Measurements from ENCODE around the gene SLC25A52.
A peak's percentile ranks its signal among the peaks of the same experiment; 100 is the strongest.
"Not testable (repeated sequence)": the region's sequence is repeated elsewhere in the genome, so short reads cannot be mapped to it uniquely, and the experiment has no call there.

The SLC25A52 gene

DNA sequence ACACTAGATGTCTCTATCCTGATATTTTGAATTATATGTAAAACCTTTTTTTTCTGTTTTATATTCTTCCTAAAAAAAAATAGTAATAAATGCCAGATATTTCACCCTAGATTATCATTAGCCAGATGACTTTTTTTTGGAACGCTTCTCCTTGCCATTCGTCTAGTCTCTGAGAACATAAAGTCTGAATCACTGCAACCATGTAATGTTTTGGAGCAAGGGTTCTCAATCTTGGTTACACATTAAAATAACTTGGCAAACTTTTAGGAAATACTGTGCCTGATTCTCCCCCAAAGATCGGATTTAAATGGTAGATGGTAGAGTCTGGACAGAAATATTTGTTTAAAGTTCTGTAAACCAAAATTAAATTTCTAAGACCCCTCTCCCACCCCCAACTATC, 21.0 kb downstream of the SLC25A52 start:
- DNase-seq = no peak

DNA sequence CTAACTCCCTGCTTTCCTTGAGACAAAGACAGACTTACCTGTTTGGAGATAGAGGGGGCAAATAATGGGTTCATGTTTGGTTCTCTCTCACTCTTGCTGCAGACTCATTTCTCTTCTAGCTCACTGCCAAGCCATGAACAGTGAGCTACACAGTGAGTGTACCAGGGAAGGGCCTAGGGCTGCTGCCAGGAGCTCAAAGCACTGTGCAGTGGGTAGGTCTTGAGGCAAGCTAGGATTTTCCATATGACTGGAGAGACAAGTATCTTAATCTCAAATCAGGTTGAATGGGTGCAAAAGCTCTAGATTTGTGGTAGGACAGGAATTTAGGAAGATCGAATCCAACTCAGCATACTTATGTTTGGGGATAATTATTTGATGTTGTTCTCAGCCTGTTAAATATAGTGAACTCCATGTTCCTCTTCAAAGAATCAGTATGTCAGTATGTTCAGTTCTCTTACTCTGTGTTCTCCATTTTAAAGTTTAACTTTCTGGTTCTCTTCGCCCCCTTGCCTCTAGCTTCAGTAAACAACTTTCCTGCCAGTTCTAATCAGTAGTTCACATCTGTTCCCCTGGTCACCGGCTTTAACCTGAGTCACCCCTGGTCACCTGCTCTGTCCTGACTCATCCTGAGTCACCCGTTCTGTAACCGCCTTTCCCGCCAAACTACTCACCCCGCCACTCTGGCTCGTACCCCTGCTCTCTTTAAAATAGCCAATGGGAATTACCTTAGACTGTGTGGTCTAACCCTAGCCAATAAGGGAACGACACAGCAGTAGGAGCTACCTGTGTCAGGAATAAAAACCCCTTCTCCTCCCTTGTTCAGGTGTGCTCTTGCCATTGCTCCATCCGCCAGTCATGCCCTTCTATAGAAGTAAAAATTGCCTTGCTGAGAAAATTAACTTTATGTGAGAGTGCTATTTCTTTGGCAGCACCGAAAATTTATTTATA, 21.9 kb downstream of the SLC25A52 start:
- DNase-seq = no peak

DNA sequence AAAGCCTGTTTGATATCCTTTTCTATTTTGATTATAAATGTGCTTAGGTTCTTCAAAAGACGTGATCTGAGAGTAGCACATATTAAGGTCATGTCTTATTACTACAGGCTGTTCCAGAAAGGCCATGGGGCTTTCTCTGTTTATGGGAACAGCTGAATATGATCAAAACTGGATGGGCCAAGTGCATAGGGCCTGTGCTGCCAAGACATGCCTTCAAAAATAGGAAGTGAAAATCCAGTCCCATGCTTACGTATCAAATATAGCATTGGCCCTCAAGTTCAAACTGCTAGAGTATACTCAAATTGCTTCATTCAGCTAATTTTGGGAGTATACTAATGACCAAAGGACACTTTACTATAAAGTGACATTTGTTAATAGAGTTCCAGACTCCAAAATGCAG, 24.1 kb downstream of the SLC25A52 start:
- no peak for DNase-seq

DNA sequence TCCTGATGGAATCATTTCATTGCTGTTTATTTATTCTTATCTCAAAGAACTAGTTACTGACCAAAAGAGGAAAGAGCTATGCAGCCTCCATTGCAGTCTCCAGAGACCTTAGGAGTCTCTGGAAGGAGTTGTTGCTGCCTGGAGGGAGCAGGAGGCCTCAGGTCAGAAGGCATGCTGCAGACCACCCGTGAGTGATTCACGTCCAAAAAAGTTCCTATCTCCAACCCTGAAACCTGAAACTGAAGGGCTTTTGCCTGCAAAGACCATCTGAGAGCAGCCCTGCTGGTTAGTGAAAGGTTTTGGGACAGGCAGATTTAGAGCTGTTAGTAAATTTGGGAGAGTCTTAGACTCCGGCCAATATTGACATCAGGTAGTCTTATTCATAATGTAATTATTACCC, 29.1 kb downstream of the SLC25A52 start:
- DNase-seq = no peak

DNA sequence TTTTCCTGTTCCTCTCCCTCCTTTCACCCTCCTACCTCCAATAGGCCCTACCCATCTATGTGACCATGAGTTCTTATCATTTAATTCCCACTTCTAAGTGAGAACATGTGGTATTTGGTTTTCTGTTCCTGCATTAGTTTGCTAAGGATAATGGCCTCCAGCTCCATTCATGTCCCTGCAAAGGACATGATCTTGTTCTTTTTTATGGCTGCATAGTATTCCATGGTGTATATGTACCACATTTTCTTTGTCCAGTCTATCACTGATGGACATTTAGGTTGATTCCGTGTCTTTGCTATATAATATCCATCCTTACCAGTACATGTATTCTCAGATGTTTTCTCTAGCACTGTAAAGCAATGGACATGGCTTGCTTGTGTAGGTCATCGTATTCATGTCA, 31.5 kb downstream of the SLC25A52 start:
- DNase-seq = not testable (repeated sequence)

DNA sequence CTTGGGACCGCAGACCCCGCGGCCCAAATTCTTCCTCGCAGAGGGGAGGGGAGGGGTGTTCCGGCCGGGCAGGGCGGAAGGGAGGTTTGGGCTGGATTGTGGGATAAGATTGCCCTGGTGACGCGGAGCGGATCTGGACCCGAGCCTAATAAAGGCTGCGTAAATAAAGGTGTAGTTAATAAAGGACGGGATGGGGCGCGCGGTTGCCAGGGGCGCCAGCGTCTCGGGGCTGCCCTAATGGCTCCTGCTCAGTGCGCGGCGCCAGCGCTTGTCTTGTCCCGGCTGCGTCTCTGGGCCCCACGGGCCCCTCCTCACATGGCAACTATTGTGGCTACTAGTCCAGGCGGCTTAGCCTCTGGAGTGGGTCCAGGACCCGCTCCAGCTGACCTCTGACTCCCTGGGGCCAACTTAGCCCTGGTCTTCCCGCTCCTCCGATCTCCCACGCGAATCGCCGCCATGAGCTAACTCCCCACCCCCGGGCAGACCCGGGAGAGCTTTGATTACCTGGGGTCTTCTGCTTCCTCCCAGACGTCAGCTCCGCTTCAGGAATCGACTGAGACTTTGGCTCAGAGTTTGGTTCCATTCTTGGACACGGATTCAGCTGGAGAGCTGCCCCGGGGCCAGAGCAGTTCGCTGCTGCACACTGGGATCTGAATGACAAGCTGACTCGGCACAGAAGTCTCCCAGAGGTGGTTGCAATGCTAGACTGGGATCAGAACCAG, 36.5 kb downstream of the SLC25A52 start:
- DNase-seq = no peak

- no peak for DNase-seq
Observed at GRCh38 chr18:31723639-31723989, 37.1 kb downstream of the SLC25A52 start.

GRCh38 chr18:31722369-31722957, 38.2 kb downstream of the SLC25A52 start:
- DNase-seq = peak; percentile 66

GRCh38 chr18:31721601-31722000, 39.1 kb downstream of the SLC25A52 start:
- no peak for DNase-seq

DNA sequence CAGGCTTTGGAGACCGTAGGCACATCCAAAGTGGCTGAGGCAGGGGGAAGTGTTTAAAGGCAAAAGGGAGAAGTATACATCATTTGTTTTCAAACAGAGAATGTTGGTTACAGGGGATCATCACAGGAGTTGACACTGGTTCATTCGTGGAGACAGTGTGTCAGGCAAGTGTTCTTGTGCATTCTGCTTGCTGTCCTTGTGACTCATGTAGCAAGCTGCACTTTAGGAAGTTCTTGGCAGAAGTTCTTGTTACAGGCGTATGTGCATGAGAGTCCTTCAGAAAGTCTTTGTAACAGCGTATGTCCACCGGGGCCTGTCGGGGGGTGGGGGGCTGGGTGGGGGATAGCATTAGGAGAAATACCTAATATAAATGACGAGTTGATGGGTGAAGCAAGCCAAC, 39.8 kb downstream of the SLC25A52 start:
- no peak for DNase-seq

DNA sequence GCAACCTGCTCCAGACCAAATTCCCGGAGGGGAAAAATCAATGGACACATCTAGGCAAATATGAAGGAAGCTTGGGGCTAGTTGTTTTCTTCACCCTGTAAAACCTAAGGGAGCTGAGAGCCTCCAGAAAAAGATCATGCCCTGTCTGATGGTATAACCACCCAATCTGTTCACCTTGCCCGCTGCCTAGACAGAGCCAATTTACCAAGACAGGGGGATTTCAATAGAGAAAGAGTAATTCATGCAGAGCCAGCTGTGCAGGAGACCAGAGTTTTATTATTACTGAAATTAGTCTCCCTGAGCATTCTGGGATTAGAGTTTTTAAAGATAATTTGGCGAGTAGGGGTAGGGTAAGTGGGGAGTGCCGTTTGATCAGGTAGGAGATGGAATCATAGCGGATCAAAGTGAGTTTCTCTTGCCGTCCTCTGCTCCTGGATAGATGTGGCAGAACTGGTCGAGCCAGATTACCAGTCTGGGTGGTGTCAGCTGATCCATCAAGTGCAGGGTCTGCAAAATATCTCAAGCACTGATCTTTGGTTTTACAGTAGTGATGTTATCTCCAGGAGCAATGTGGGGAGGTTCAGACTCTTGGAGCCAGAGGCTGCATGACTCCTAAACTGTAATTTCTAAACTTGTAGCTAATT, 41.2 kb downstream of the SLC25A52 start:
- no peak for DNase-seq

DNA sequence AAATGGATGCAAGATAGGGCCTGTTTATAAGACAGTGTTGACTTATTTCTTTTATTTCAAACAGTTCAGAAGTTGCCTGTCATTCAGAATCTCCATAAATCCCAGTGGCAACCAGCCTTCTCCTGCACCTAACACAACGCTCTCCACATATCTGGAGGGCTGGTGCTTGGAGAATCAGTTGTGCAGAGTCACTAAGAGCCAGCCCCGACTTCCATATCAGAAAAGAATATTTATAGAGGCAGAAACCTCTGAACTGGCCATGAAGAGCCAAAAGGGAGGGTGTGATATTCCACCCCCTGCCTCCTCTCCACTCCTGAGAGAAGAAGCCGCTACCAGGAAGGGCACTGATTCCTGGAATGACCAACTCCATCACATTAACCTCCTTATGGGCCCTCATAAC, 42.3 kb downstream of the SLC25A52 start:
- DNase-seq = no peak

- no peak for DNase-seq
Observed at GRCh38 chr18:31716362-31716761, 44.3 kb downstream of the SLC25A52 start.

DNA sequence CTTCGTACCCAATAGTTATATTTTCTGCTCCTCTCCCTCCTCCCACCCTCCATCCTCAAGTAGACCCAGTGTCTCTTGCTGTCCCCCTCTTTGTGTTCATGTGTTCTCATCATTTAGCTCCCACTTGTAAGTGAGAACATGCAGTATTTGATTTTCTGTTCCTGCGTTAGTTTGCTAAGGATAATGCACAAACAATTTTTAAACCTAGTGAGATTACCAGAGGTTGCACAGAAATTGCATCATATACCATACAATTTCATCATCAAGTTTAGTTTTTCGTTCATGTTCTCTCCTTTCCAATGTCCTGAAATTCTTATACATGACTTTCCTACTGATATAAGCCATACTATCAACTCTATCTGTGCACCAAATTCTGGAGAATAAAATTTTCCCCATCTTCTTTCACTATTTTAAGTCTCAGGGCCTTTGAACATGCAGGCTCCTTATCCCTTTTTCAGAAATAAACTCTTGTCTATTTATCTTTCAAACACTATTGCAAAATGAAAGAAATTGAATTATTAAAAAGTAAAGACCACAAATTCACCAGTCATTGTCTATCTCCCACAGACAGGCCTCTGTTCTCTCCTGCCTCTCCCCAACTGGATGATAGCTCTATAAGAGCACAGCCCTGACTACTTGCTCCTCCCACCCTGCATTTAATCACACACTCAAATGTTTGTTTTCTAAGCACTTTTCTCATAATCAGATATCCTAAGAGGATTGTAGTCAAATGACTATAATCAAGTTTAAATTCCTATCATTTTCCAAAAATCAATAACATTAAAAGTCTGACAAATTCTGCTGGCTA, 49.1 kb downstream of the SLC25A52 start:
- DNase-seq = no peak

- no peak for DNase-seq
Observed at GRCh38 chr18:31710826-31711225, 49.9 kb downstream of the SLC25A52 start.

Measured in activated CD8-positive, alpha-beta memory T cell treated with anti-CD3 and anti-CD28 coated beads, Interleukin-2, amount 50 U/mL, for 4 hours (primary cell).